NB4 (cell line): ENCODE results near the gene ZFAND5.

Experiments used
- DNase-seq: peaks from one replicate; pipeline ENCODE4 v3.0.0; 2010; ENCODE audit warnings: low read depth
- H3K4me3 ChIP-seq: one replicate; pipeline ENCODE4 v1.5.1; 2011; ENCODE audit warnings: mild to moderate bottlenecking, low read depth, low read length, moderate library complexity
- CTCF ChIP-seq: IDR thresholded peaks from one replicate; pipeline ENCODE4 v1.5.1; 2012; ENCODE audit warnings: low read depth, low read length
- MAX ChIP-seq: IDR thresholded peaks from 2 replicates; pipeline ENCODE4 v1.6.1; 2011; ENCODE audit warnings: low read depth, low read length
- MYC ChIP-seq: IDR thresholded peaks from 2 replicates; pipeline ENCODE4 v1.6.1; 2011; ENCODE audit warnings: low read depth, low read length
- POLR2A ChIP-seq: IDR thresholded peaks from 2 replicates; pipeline ENCODE4 v1.6.1; 2011; ENCODE audit warnings: mild to moderate bottlenecking; ENCODE audit not compliant: insufficient read length; ENCODE audit errors: extremely low read depth

ZFAND5 gene

GRCh38 chr9:72322678-72323077 lies 42.3 kb downstream of the ZFAND5 start:
- TF ChIP-seq CTCF (no peak), MAX (no peak), POLR2A (no peak), MYC (no peak)
- DNase-seq, result no peak

GRCh38 chr9:72322259-72322658 lies 42.7 kb downstream of the ZFAND5 start:
- TF ChIP-seq CTCF (no peak), POLR2A (no peak), MYC (no peak), MAX (no peak)
- DNase-seq, result no peak
- no peak overlapping the region for H3K4me3 ChIP-seq

More at GRCh38 chr9:72322678-72323077, 42.3 kb downstream of the ZFAND5 start:
- no peak overlapping the region for H3K4me3 ChIP-seq

GRCh38 chr9:72315510-72316311 lies 49.3 kb downstream of the ZFAND5 start:
- DNase-seq, result peak; percentile 76
- TF ChIP-seq POLR2A (no peak), MAX (no peak), MYC (no peak), CTCF (no peak)
- H3K4me3 ChIP-seq, result peak overlapping the region; percentile 3

GRCh38 chr9:72315089-72315509 lies 49.9 kb downstream of the ZFAND5 start:
- DNase-seq, result peak; percentile 61
- TF ChIP-seq MAX (no peak), CTCF (no peak), POLR2A (no peak), MYC (no peak)
- peak overlapping the region; percentile 3 for H3K4me3 ChIP-seq

- DNase-seq, result no peak
- TF ChIP-seq MAX, result no peak
- H3K4me3 ChIP-seq, result no peak overlapping the region
Observed at GRCh38 chr9:72313507-72313906, 51.5 kb downstream of the ZFAND5 start.

GRCh38 chr9:72312386-72312987 lies 52.5 kb downstream of the ZFAND5 start:
- TF ChIP-seq MAX (no peak), CTCF (no peak), MYC (no peak), POLR2A (no peak)
- DNase-seq, result no peak
- H3K4me3 ChIP-seq, result no peak overlapping the region
